H9 (cell line): ENCODE data around the gene ST8SIA2. TPM values are rescaled to one million over a fixed set of nuclear protein-coding genes. Genes with fewer than 3 reads are reported as not detected.

Experiments used
- DNase-seq: peaks from one replicate; pipeline ENCODE4 v3.0.0-alpha.2; 2017
- H2AFZ ChIP-seq: one replicate; pipeline ENCODE4 v1.6.1; 2013; ENCODE audit warnings: mild to moderate bottlenecking, low read length, control low read depth, moderate library complexity
- H2AK5ac ChIP-seq: 2 replicates; pipeline ENCODE4 v1.6.1; 2013; ENCODE audit warnings: low read length, control low read depth, mixed read lengths; ENCODE audit not compliant: insufficient read length
- H2BK120ac ChIP-seq: one replicate; pipeline ENCODE4 v1.6.1; 2013; ENCODE audit warnings: low read depth, mild to moderate bottlenecking, low read length, control low read depth, inconsistent platforms; ENCODE audit not compliant: poor library complexity, severe bottlenecking
- H2BK12ac ChIP-seq: 2 replicates; pipeline ENCODE4 v1.6.1; 2013; ENCODE audit warnings: low read length, control low read depth, mixed read lengths, low read depth; ENCODE audit not compliant: insufficient read length
- H2BK15ac ChIP-seq: 2 replicates; pipeline ENCODE4 v1.6.1; 2013; ENCODE audit warnings: low read depth, low read length, control low read depth
- H2BK20ac ChIP-seq: one replicate; pipeline ENCODE4 v1.6.1; 2013; ENCODE audit warnings: low read depth, mild to moderate bottlenecking, low read length, control low read depth, inconsistent platforms; ENCODE audit not compliant: poor library complexity, severe bottlenecking
- H2BK5ac ChIP-seq: 2 replicates; pipeline ENCODE4 v1.6.1; 2013; ENCODE audit warnings: low read length, control low read depth, mixed read lengths; ENCODE audit not compliant: insufficient read length
- H3K14ac ChIP-seq: 2 replicates; pipeline ENCODE4 v1.6.1; 2013; ENCODE audit warnings: low read length, control low read depth; ENCODE audit not compliant: insufficient read depth
- H3K18ac ChIP-seq: 2 replicates; pipeline ENCODE4 v1.6.1; 2013; ENCODE audit warnings: low read depth, mild to moderate bottlenecking, mixed read lengths, low read length, control low read depth; ENCODE audit not compliant: insufficient read length
- H3K23ac ChIP-seq: 2 replicates; pipeline ENCODE4 v1.6.1; 2013; ENCODE audit warnings: low read length, control low read depth, mixed read lengths, low read depth; ENCODE audit not compliant: insufficient read length
- H3K23me2 ChIP-seq: 2 replicates; pipeline ENCODE4 v1.6.1; 2013; ENCODE audit warnings: low read depth, mild to moderate bottlenecking, mixed read lengths, low read length, control low read depth; ENCODE audit not compliant: insufficient read length, poor library complexity, severe bottlenecking
- H3K27ac ChIP-seq: 2 replicates; pipeline ENCODE4 v1.5.1; 2013; ENCODE audit warnings: low read length, control low read depth, mixed read lengths, low read depth; ENCODE audit not compliant: insufficient read length
- H3K27me3 ChIP-seq: 2 replicates; pipeline ENCODE4 v1.6.1; 2013; ENCODE audit warnings: low read length, control low read depth, inconsistent platforms; ENCODE audit not compliant: insufficient read depth
- H3K4ac ChIP-seq: 2 replicates; pipeline ENCODE4 v1.6.1; 2013; ENCODE audit warnings: low read depth, mild to moderate bottlenecking, control low read depth, inconsistent platforms, low read length, moderate library complexity
- H3K4me1 ChIP-seq: 2 replicates; pipeline ENCODE4 v1.6.1; 2013; ENCODE audit warnings: low read length, control low read depth, inconsistent platforms; ENCODE audit not compliant: insufficient read depth
- H3K4me2 ChIP-seq: 2 replicates; pipeline ENCODE4 v1.6.1; 2013; ENCODE audit warnings: low read length, control low read depth, mixed read lengths; ENCODE audit not compliant: insufficient read length, insufficient read depth
- H3K56ac ChIP-seq: 2 replicates; pipeline ENCODE4 v1.6.1; 2013; ENCODE audit warnings: low read depth, mild to moderate bottlenecking, mixed read lengths, low read length, control low read depth; ENCODE audit not compliant: insufficient read length
- H3K79me1 ChIP-seq: 2 replicates; pipeline ENCODE4 v1.6.1; 2013; ENCODE audit warnings: low read depth, mild to moderate bottlenecking, moderate library complexity, low read length, control low read depth, inconsistent platforms; ENCODE audit not compliant: insufficient read depth, poor library complexity, severe bottlenecking
- H3K79me2 ChIP-seq: 2 replicates; pipeline ENCODE4 v1.6.1; 2013; ENCODE audit warnings: low read length, control low read depth, inconsistent platforms; ENCODE audit not compliant: insufficient read depth
- H3K9ac ChIP-seq: 2 replicates; pipeline ENCODE4 v1.6.1; 2013; ENCODE audit warnings: low read length, control low read depth, mixed read lengths; ENCODE audit not compliant: insufficient read length; ENCODE audit errors: extremely low read depth
- H3K9me3 ChIP-seq: one replicate; pipeline ENCODE4 v1.6.1; 2013; ENCODE audit warnings: low read depth, low read length, inconsistent platforms; ENCODE audit not compliant: control insufficient read depth
- H3T11ph ChIP-seq: one replicate; pipeline ENCODE4 v1.6.1; 2013; ENCODE audit warnings: mild to moderate bottlenecking, low read length, control low read depth, inconsistent platforms
- H4K20me1 ChIP-seq: one replicate; pipeline ENCODE4 v1.6.1; 2013; ENCODE audit not compliant: control insufficient read depth, insufficient read length, insufficient read depth
- H4K5ac ChIP-seq: 2 replicates; pipeline ENCODE4 v1.6.1; 2013; ENCODE audit warnings: low read depth, mild to moderate bottlenecking, mixed read lengths, low read length, control low read depth; ENCODE audit not compliant: insufficient read length
- H4K8ac ChIP-seq: replicated peaks from 2 replicates; pipeline ENCODE4 v1.6.1; 2013; ENCODE audit warnings: low read length, control low read depth, mixed read lengths, low read depth; ENCODE audit not compliant: insufficient read length
- H4K91ac ChIP-seq: 2 replicates; pipeline ENCODE4 v1.6.1; 2013; ENCODE audit warnings: low read depth, mild to moderate bottlenecking, moderate library complexity, mixed read lengths, low read length, control low read depth; ENCODE audit not compliant: insufficient read length
- H3K27ac Mint-ChIP-seq, 3 experiments: 2 replicates in 2 of 3; 3 replicates in 1 of 3; pipeline ENCODE4 v1.8.0; 2020 to 2021; ENCODE audit warnings: mixed read lengths in 3 of 3, mild to moderate bottlenecking in 1 of 3, moderate library complexity in 1 of 3
- H3K27me3 Mint-ChIP-seq: 2 replicates; pipeline ENCODE4 v1.8.0; 2021; ENCODE audit warnings: low read depth, mild to moderate bottlenecking, moderate library complexity, mixed read lengths
- H3K36me3 Mint-ChIP-seq, 3 experiments: 2 replicates in 2 of 3; 3 replicates in 1 of 3; pipeline ENCODE4 v1.8.0; 2020 to 2021; ENCODE audit warnings: low read depth in 3 of 3, mixed read lengths in 3 of 3; ENCODE audit not compliant: insufficient read depth in 1 of 3
- H3K4me1 Mint-ChIP-seq, 2 experiments: 2 replicates each; pipeline ENCODE4 v1.8.0; 2020; ENCODE audit warnings: mixed read lengths in 2 of 2
- H3K4me3 Mint-ChIP-seq, 2 experiments: 2 replicates in 1 of 2; 3 replicates in 1 of 2; pipeline ENCODE4 v1.8.0; 2020 to 2021; ENCODE audit warnings: mild to moderate bottlenecking in 2 of 2, mixed read lengths in 2 of 2, moderate library complexity in 1 of 2
- H3K9me3 Mint-ChIP-seq, 2 experiments: 2 replicates in 1 of 2; 3 replicates in 1 of 2; pipeline ENCODE4 v1.8.0; 2020; ENCODE audit warnings: mild to moderate bottlenecking in 2 of 2, mixed read lengths in 2 of 2, moderate library complexity in 1 of 2
- whole genome bisulfite sequencing: extraction: QIAGEN DNeasy Blood & Tissue Kit; methylation state at CpG from one replicate; pipeline ENCODE4 v1.1.7; 2013; ENCODE audit warnings: missing lambda C conversion rate, low lambda C conversion rate, mixed read lengths; ENCODE audit not compliant: insufficient read length; ENCODE audit errors: extremely low coverage; 5-methylcytosine and 5-hydroxymethylcytosine counted together
- total RNA-seq: library from RNA; stranded (reverse); gene quantifications from 2 replicates; pipeline ENCODE4 v1.2.1, GENCODE V29; 2021
- TF ChIP-seq, protein P1 (sequence below): fragments of 200-600 bp; sonication (generic); conservative IDR thresholded peaks from 3 replicates; pipeline ENCODE4 v1.8.0; 2021; ENCODE audit warnings: antibody characterized with exemption, mild to moderate bottlenecking

The ST8SIA2 gene
- total RNA-seq, 1 experiment from 2014 or later = 1.8 TPM

DNA sequence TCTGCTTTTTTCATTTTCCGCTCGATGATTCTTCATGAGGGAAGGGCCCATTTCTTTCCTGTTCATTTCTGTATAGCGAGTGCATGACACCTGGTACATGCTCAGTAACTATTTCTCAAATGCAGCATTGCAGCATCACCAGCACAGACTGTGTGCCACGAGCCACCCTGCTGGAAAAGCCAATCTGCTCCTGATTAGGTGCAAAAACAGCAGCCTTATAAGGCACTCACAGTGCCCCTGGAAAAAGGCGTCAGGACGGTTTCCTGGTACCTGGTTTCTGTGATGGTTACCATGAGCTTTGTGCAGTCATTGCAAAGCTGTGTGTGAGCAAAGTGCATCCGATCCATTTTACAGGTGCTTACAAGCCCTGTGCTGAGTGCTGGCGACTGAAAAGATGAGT, 15.8 kb downstream of the ST8SIA2 start:
- H3K4me1 Mint-ChIP-seq = peaks cover 19 to 34% of the 10 kb centered on the region in 2 experiments
- no peak overlapping the region for H2AK5ac ChIP-seq
- no peak overlapping the region for H3K56ac ChIP-seq
- no peak overlapping the region for H3K27ac Mint-ChIP-seq
- no peak overlapping the region for H3K4me2 ChIP-seq
- no peaks in the 10 kb centered on the region for H3K36me3 Mint-ChIP-seq
- no peaks in the 10 kb centered on the region for H3K4me1 ChIP-seq
- H3K9me3 Mint-ChIP-seq = no peaks in the 10 kb centered on the region
- no peak overlapping the region for H3K4ac ChIP-seq
- no peak overlapping the region for H2BK15ac ChIP-seq
- no peak overlapping the region for H3K9ac ChIP-seq
- no peak overlapping the region for H3K27ac ChIP-seq
- TF ChIP-seq, protein P1, sequence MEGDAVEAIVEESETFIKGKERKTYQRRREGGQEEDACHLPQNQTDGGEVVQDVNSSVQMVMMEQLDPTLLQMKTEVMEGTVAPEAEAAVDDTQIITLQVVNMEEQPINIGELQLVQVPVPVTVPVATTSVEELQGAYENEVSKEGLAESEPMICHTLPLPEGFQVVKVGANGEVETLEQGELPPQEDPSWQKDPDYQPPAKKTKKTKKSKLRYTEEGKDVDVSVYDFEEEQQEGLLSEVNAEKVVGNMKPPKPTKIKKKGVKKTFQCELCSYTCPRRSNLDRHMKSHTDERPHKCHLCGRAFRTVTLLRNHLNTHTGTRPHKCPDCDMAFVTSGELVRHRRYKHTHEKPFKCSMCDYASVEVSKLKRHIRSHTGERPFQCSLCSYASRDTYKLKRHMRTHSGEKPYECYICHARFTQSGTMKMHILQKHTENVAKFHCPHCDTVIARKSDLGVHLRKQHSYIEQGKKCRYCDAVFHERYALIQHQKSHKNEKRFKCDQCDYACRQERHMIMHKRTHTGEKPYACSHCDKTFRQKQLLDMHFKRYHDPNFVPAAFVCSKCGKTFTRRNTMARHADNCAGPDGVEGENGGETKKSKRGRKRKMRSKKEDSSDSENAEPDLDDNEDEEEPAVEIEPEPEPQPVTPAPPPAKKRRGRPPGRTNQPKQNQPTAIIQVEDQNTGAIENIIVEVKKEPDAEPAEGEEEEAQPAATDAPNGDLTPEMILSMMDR = no peak
- H3T11ph ChIP-seq = no peak overlapping the region
- H3K23me2 ChIP-seq = no peaks in the 10 kb centered on the region
- no peak overlapping the region for H2BK20ac ChIP-seq
- H3K27me3 Mint-ChIP-seq = peaks cover 34% of the 10 kb centered on the region
- H4K5ac ChIP-seq = no peak overlapping the region
- WGBS = no CpG with 5 or more reads among the region's 8 CpGs
- no peak overlapping the region for H3K18ac ChIP-seq
- H3K4me3 Mint-ChIP-seq = no peak overlapping the region
- no peaks in the 10 kb centered on the region for H4K20me1 ChIP-seq
- H4K8ac ChIP-seq = no peak overlapping the region
- H3K14ac ChIP-seq = no peak overlapping the region
- no peak overlapping the region for H2BK120ac ChIP-seq
- no peak overlapping the region for H3K23ac ChIP-seq
- no peaks in the 10 kb centered on the region for H3K79me2 ChIP-seq
- no peak overlapping the region for H2AFZ ChIP-seq
- H3K9me3 ChIP-seq = no peaks in the 10 kb centered on the region
- no peaks in the 10 kb centered on the region for H3K27me3 ChIP-seq
- DNase-seq = no peak
- no peak overlapping the region for H2BK5ac ChIP-seq
- no peak overlapping the region for H4K91ac ChIP-seq
- H3K79me1 ChIP-seq = no peaks in the 10 kb centered on the region
- no peak overlapping the region for H2BK12ac ChIP-seq
